HG03575 (cell line): Measurements from ENCODE around the gene SP1.
"Not testable (repeated sequence)": the region's sequence is repeated elsewhere in the genome, so short reads cannot be mapped to it uniquely, and the experiment has no call there.

Experiments
- ATAC-seq: cut with Tn5 transposase; IDR thresholded peaks from one replicate; pipeline ENCODE4 v1.9.1; 2021; ENCODE audit not compliant: unreplicated experiment, insufficient number of reproducible peaks, low FRiP score; ENCODE audit errors: extremely low read depth

SP1 gene

DNA sequence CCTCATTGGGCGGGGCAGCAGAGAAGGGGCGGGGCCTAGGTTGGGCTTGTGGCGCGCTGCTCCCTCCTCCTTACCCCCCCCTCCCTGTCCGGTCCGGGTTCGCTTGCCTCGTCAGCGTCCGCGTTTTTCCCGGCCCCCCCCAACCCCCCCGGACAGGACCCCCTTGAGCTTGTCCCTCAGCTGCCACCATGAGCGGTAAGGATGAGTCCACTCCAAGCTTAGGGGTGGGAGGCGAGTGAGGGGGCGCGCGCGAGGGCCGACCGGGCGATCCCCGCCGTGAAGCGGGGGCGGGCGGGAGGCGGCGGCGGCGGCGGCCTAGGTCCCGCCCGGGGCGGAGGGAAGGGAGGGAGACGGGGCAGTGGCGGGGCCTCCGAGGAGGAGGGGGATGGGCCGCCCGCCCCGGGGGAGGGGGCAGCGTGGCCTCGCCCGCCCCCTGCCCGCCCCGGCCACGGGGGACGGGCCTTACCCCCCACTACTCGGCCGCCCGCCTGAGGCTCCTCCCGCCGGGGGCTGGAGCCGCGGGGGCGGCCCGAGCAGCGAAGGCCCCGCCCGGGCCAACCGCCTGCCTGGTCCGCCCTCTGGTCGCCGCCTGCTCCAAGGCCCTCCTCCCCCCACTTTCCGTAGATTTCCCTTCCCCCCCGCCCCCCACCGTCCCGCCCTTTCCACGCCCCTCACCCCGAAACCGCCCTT, at the start of gene SP1:
Gene SP1, plus strand, starts transcription at position 73 of the 690 bp plus-strand sequence. Its CDS starts 116 bp downstream, at position 189.
- no peak for ATAC-seq

- ATAC-seq, result no peak
Observed at GRCh38 chr12:53330671-53331070, 49.3 kb upstream of the SP1 start.

GRCh38 chr12:53332339-53332738, 47.6 kb upstream of the SP1 start:
- ATAC-seq, result not testable (repeated sequence)

GRCh38 chr12:53332744-53333143, 47.2 kb upstream of the SP1 start:
- ATAC-seq, result no peak

GRCh38 chr12:53333289-53333688, 46.7 kb upstream of the SP1 start:
- no peak for ATAC-seq

- ATAC-seq, result no peak
Observed at GRCh38 chr12:53333845-53334244, 46.1 kb upstream of the SP1 start.

GRCh38 chr12:53334822-53335221, 45.2 kb upstream of the SP1 start:
- ATAC-seq, result no peak

- no peak for ATAC-seq
Observed at GRCh38 chr12:53336181-53336681, 43.7 kb upstream of the SP1 start, which contains the start of gene SP7. Gene SP7 (minus strand): TSS chr12:53336354. CDS start chr12:53335646, 708 bp downstream.

DNA sequence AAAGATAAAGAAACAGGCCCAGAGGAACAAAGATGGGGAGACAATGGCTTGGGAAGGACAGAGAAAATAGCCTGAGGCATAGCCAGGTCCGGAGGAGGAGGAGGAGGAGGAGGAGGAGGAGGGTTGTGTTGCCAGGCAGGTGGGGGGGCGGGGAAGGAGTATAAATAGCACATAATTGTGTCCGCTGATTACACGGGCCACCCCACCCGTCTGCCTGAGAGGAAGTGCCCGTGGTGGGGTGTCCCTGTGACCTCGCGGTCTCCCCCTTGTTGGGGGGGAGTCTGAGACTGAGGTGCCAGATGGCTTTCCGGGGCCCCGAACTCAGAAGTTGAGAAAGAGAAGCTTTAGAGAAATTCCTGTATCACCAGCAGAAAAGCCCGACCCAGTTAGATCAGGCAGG, 42.0 kb upstream of the SP1 start:
- no peak for ATAC-seq

GRCh38 chr12:53338916-53339315, 41.1 kb upstream of the SP1 start:
- ATAC-seq, result no peak

- ATAC-seq, result no peak
Observed at GRCh38 chr12:53340398-53340797, 39.6 kb upstream of the SP1 start.

DNA sequence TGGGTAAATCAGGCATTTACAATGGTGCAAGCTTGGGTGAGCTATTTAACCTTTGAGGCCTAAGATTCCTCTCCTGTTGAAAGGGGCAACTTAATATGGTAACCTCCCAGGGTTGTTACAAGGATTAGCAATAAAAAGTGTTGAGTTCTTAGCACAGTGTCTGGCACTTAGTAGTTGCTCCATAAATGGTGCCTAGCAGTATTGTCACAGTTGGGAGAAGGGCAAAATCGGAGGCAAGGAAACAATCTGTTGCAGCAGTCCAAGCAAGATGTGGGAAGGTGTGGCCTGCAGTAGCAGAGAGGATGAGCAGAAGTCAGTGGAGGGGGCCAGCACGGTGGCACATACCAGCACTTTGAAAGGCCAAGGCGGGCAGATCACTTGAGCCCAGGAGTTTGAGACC, 36.5 kb upstream of the SP1 start:
- no peak for ATAC-seq

DNA sequence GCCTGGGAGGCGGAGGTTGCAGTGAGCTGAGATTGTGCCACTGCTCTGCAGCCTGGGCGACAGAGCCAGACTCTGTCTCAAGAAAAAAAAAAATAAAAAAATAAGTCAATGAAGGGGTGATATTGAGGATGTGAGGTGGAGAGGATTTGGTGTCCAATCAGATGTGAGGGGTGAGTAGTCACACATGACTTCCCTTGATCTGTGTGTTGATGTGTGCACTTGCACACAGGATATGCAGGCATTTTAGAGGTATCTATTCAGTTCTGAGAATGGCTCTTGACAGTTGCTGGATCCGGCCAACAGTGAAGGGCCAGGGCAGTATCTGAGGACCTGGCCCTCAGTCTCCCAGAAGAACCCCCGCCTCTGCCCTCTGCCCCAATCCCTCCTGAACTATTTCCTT, 36.0 kb upstream of the SP1 start:
- no peak for ATAC-seq

DNA sequence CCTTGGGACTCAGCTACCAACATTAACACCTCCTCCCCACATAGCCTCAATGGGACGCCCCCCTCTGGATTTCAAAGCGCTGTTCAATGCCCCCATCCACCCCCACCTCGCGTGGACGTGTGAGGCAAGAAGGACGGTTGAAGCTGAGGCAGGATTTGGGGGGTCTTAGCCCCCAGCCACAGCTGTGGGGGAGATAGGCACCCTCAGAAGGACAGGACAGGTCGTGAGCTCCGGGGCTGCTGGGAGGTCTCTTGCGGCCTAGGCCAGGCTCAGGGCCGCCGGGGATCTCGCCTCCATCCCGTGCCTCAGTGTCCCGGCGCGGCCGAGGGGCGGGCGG, 35.5 kb upstream of the SP1 start:
- ATAC-seq, result no peak

DNA sequence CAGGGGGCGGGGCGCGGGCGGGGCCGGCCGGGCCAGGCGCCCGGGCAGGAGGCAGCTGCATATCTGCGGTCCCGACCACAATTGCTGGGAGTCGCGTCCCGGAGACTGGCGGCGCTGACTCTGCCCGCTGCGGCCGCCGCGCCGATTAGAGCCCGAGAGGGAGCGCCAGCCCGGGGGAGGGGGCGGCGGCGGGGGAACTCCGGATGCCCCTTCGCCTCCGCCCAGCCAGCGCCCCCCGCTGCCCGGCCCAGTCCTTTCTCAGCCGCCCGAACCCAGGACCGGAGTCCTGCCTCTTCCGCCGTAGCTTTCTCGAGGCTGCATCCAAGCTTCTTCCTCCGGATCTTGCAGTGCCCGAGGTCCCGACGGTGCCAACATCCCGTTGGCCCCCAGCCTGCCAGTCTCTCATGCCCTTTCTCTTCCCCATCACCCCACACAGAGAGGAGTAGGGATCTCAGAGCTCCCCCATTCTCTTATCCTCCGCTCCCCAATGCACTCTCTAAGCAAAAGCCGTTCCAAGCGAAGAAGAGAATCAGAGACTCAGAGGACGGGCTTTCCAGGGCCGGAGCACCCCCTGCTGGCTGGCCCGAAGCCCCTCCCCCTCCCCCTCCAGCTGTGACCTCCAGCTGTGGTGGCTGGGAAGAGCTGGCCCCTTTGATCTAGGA, 35.0 kb upstream of the SP1 start:
- ATAC-seq, result no peak

DNA sequence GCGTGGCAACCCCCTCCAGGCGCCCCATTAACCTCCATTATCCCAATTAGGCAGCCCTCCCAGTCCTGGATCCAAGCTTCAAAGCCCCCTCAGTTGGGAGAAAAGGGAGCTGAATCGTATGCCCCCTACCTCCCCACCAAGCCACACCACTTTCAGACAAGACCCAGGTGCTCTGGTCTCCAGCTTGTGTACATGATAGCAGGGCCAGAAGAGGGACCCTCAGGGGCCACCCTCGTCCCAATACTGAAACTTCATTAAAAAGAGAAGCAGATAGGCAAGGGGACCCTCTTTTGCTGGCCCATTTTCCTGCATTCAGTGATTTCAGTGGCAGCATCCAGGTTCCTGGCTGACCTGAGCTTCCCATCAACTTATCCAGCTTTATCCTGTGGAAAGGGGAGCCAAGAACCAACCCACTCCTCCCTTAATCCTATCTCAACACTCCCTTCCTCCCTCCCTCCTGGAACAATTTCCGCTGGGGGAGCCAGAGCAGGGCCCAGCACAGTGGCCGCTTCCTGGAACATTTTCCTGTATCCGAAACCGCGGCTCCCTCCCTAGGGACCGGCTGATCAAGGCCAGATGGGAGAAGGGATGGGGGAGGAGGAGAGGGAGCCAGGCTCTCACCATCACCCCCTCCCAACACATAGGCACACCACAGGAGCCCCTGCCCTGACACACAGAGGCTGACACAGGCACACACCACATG, 34.3 kb upstream of the SP1 start:
- ATAC-seq, result no peak

GRCh38 chr12:53346491-53346890, 33.5 kb upstream of the SP1 start:
- no peak for ATAC-seq

DNA sequence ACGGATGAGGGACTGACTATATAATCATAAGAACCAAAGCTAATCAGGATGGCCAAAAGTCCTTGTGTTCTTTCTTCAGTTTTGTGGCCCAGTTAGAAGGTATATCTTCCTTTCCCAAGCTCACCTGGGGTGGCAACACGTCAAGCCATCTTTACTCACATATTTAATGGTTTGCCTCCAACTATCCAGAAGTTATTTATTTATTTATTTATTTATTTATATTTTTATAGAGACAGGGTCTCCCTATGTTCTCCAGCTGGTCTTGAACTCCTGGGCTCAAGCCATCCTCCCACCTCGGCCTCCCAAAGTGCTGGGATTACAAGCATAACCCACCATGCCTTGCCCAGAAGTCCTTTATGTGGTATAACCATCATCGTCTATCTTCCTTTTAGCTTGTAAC, 32.1 kb upstream of the SP1 start:
- no peak for ATAC-seq

GRCh38 chr12:53352331-53353256, 27.4 kb upstream of the SP1 start:
- no peak for ATAC-seq
